ENCODE measurements around the gene ABHD10. TPM values are rescaled to one million over a fixed set of nuclear protein-coding genes. Genes with fewer than 3 reads are reported as not detected.

Gene ABHD10
- total RNA-seq, 1 donor = 35.1 TPM

DNA sequence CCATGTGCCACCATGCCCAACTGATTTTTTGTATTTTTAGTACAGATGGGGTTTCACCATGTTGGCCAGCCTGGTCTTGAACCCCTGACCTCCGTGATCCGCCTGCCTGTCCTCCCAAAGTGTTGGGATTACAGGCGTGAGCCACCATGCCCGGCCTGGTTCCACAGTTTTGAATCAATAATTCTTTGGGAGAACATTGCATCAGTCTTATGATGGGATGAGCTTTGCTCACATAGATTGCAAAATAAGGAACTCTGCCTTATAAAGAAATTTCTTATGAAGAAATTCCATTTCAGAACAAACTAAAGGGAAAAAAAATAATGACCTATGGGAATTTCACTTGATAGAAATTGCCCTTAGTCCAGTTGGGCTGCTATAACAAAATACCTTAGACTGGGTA lies 39.9 kb downstream of the ABHD10 start:
- DNase-seq (ENCODE audit: low read depth) = no peak
- TF ChIP-seq, protein P1, sequence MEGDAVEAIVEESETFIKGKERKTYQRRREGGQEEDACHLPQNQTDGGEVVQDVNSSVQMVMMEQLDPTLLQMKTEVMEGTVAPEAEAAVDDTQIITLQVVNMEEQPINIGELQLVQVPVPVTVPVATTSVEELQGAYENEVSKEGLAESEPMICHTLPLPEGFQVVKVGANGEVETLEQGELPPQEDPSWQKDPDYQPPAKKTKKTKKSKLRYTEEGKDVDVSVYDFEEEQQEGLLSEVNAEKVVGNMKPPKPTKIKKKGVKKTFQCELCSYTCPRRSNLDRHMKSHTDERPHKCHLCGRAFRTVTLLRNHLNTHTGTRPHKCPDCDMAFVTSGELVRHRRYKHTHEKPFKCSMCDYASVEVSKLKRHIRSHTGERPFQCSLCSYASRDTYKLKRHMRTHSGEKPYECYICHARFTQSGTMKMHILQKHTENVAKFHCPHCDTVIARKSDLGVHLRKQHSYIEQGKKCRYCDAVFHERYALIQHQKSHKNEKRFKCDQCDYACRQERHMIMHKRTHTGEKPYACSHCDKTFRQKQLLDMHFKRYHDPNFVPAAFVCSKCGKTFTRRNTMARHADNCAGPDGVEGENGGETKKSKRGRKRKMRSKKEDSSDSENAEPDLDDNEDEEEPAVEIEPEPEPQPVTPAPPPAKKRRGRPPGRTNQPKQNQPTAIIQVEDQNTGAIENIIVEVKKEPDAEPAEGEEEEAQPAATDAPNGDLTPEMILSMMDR (IDR thresholded peaks at IDR 0.05; ENCODE audit: insufficient read depth, low read length) = no peak
- no peak overlapping the region for H3K4me3 ChIP-seq (ENCODE audit: low read depth, low read length)

DNA sequence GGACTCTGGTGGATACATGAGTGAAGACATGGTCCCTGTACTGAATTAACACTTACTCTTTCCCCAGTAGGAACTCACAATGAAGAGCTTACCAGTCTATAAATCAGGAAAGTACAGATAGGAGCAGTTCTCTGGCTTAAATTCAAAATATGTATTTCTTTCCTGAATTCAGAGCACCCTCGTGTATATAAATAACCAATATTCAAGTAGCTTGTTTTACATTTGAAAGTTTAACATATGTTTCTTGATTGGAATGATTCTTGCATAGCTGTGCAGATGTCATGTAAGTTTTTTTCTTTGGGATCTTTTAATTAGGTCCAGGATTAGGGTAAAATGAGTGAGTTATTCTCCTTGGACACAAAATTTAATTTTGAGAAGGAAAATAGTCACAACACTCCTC lies 40.9 kb downstream of the ABHD10 start:
- no peak overlapping the region for H3K4me3 ChIP-seq (ENCODE audit: low read depth, low read length)
- no peak for DNase-seq (ENCODE audit: low read depth)
- TF ChIP-seq, protein P1 (IDR thresholded peaks at IDR 0.05; ENCODE audit: insufficient read depth, low read length) = no peak

DNA sequence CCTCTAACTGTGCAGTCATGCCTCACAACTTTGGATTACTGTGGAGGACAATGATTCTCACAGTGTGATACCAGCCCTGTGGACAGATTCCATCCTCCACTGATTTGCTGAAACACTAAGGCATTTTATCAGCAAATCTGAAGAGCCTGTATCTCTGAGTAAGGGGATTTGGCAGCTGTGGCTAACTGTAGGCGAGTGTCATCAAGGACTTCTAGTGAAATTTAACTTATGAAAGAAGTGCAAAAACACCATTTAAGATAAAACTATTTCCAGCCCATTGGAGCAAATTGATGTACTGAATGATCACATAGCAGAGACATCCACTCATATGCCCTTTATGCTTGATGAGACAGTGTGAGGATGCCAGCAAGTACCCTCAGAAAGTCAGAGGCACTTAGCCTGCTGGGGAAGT lies 41.9 kb downstream of the ABHD10 start:
- no peak for DNase-seq (ENCODE audit: low read depth)
- H3K4me3 ChIP-seq (ENCODE audit: low read depth, low read length) = no peak overlapping the region
- TF ChIP-seq, protein P1 (IDR thresholded peaks at IDR 0.05; ENCODE audit: insufficient read depth, low read length) = no peak

DNA sequence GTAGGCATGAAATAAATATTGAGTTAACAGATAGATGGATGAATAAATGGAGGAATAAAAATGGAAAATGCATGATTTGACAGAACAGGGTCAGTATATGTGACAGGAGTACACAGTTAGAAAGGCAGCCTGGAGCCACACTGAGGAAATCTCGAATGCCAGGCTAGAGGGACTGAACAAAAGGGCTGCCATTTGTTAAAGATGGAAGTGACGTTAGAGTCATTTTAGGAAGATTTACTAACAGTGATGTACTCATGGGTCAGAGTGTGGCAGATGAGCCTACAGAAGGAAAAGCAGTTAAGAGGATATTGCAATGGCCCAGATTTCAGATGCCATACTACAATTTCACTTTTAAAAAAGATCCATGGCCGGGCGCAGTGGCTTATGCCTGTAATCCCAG lies 48.3 kb downstream of the ABHD10 start:
- no peak for DNase-seq (ENCODE audit: low read depth)
- TF ChIP-seq, protein P1 (IDR thresholded peaks at IDR 0.05; ENCODE audit: insufficient read depth, low read length) = no peak
- no peak overlapping the region for H3K4me3 ChIP-seq (ENCODE audit: low read depth, low read length)

DNA sequence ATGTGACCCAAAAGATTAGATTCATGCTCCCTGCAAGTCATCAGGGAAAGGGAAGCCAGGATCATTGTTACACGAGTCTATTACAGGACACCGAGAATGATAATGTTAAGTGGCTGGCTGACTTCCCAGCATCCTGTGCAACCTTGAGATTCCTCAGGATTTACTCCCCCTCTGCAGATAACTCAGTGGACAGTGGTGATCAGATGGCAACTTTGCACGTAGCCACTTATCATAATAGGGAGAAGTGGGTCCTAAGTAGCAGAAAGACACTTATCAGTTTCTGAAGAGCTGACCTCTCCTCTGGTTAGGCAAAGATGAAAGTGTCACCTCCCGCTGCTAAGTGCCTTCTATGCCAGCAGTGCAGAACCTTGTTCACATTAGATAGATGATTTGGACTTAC lies 49.0 kb downstream of the ABHD10 start:
- DNase-seq (ENCODE audit: low read depth) = no peak
- H3K4me3 ChIP-seq (ENCODE audit: low read depth, low read length) = no peak overlapping the region
- TF ChIP-seq, protein P1 (IDR thresholded peaks at IDR 0.05; ENCODE audit: insufficient read depth, low read length) = no peak

DNA sequence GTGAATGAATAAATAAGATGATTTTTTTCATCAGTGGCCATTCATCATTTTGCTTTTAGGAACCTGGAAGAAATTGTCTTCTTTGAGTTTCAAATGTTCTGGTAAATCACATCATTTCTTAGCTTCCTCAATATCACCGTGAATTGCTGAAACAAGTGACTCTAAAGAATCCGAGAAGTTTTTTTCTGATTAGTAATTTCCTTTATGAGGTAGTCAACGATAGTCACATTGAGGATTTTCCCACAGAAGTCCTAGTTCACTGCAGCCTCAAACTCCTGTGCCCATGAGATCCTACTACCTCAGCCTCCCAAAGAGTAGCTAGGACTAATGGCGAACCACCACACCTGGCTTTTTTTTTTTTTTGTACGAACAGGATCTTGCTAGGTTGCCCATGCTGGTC lies 52.1 kb downstream of the ABHD10 start:
- TF ChIP-seq, protein P1 (IDR thresholded peaks at IDR 0.05; ENCODE audit: insufficient read depth, low read length) = no peak
- no peak overlapping the region for H3K4me3 ChIP-seq (ENCODE audit: low read depth, low read length)

DNA sequence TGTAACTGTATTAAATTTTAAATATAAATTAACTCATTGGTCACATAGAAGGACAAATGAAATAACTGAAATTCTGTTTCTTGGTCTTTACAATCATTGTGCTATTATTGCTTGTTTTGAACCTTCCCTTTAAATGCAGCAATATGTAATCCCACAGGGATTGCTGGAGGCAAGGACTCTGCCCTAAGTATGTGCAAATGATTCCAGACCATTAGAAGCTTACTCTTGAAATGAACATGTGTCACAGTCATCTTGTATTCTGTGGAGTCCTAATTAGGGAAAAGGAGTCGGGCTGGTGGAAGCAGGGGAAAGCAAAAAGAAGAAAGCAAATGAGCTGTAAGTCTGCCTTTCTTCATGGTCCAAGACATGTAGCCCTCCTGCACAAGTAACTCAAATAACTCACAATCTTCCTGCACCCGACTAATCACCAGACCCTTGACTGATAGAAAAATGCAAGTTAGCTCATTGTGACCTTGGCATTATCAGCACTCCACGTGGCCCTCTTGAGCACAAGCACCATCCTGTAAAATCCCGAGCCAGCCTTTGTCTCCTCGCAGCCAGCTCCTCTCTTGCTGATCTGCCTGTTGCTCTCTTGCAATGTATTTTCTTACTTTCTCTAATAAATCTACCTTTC lies 53.4 kb downstream of the ABHD10 start:
- H3K4me3 ChIP-seq (ENCODE audit: low read depth, low read length) = no peak overlapping the region
- DNase-seq (ENCODE audit: low read depth) = no peak
- TF ChIP-seq, protein P1 (IDR thresholded peaks at IDR 0.05; ENCODE audit: insufficient read depth, low read length) = no peak

More for the DNA sequence above, 52.1 kb downstream of the ABHD10 start:
- DNase-seq (ENCODE audit: low read depth) = no peak
